ENCODE measurements around the gene TULP4. TPM values are rescaled to one million over a fixed set of nuclear protein-coding genes. Genes with fewer than 3 reads are reported as not detected.

The TULP4 gene
- total RNA-seq, 1 donor from 2014 or later = 21.9 TPM

DNA sequence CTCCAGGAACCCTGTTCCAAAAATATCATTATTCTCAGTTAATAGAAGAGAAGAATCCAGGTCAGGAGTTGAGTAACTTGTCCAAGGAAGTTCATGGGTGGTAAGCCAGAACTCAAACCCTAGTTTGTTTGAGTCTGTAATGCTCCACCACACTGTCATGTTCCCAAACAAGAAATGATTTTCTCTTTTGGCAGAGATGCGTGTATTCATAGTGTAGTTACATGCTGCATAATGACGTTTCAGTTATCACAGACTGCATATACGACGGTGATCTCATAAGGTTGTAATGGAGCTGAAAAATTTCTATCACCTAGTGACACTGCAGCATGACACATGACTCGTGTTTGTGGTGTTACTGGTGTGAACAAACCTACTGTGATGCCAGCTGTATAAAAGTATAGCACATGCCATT, 102.6 kb downstream of the TULP4 start:
- Mint-ChIP-seq H3K4me1 (ENCODE audit: low read depth) (no peaks in the 10 kb centered on the region), H3K4me3 (no peak overlapping the region), H3K27ac (no peak overlapping the region), H3K27me3 (ENCODE audit: insufficient read depth) (no peaks in the 10 kb centered on the region), H3K36me3 (ENCODE audit: low read depth) (no peaks in the 10 kb centered on the region), H3K9me3 (no peaks in the 10 kb centered on the region)
- DNase-seq (ENCODE audit: low spot score) = no peak
- intact Hi-C loops (cut with micrococcal nuclease) = no loop called here

DNA sequence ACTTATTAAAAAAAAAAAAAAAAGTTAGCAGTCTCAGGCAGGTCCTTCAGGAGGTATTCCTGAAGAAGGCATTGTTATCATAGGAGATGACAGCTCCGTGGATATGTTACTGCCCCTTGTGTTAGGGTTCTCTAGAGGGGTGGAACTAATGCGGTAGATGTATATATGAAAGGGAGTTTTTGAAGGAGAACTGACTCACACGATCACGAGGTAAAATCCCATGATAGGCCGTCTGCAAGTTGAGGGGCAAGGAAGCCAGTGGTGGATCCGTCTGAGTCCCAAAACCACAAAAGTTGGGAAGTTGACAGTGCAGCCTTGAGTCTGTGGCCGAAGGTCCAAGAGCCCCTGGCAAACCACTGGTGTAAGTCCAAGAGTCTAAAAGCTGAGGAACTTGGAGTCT, 103.4 kb downstream of the TULP4 start:
- Mint-ChIP-seq H3K9me3 (no peaks in the 10 kb centered on the region), H3K36me3 (ENCODE audit: low read depth) (no peaks in the 10 kb centered on the region), H3K27me3 (ENCODE audit: insufficient read depth) (no peaks in the 10 kb centered on the region), H3K27ac (no peak overlapping the region), H3K4me3 (no peak overlapping the region), H3K4me1 (ENCODE audit: low read depth) (no peaks in the 10 kb centered on the region)
- no peak for DNase-seq (ENCODE audit: low spot score)
- intact Hi-C loops (cut with micrococcal nuclease) = no loop called here

DNA sequence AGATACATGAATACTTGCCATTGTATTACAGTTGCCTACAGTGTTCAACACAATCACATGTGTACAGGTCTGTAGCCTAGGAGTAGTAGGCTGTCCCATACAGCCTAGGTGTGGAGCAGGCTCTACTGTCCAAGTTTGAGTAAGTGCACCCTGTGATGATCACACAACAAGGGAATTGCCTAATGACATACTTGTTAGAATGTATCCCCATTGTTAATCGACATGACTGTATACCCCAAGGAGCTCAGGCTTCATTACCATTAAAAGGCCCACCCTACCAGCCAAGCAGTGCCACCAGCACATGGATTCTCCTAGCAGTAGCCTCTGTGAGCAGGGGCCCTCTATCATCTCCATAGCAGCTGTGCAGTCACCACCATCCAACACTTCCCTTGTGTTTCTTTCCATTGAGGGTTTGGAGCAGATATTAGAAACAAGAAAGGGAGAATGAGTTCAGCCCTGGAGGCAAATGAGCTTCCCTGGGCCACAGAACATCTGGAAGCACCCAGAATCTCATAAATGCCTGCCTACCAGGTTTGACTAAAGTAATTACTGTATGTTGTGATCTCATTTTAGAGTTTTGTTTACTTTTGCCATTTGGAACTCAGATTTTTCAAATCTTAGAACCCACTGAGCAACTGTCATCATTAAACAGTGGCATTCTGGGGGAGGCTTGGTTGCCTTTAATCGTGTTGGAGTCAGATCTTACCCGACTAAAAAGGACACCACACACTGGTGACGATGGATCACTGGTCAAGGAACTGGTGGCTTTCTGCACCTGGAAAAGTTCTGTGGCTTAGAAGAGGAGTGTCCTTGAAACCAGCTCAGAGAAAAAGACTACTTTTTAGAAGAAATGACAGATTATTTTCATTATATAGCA, 104.9 kb downstream of the TULP4 start:
- no peak for DNase-seq (ENCODE audit: low spot score)
- no peaks in the 10 kb centered on the region for H3K9me3 Mint-ChIP-seq
- H3K36me3 Mint-ChIP-seq (ENCODE audit: low read depth) = no peaks in the 10 kb centered on the region
- no peaks in the 10 kb centered on the region for H3K27me3 Mint-ChIP-seq (ENCODE audit: insufficient read depth)
- no peaks in the 10 kb centered on the region for H3K4me1 Mint-ChIP-seq (ENCODE audit: low read depth)
- intact Hi-C loops (cut with micrococcal nuclease) = no loop called here
- no peak overlapping the region for H3K4me3 Mint-ChIP-seq
- H3K27ac Mint-ChIP-seq = no peak overlapping the region

DNA sequence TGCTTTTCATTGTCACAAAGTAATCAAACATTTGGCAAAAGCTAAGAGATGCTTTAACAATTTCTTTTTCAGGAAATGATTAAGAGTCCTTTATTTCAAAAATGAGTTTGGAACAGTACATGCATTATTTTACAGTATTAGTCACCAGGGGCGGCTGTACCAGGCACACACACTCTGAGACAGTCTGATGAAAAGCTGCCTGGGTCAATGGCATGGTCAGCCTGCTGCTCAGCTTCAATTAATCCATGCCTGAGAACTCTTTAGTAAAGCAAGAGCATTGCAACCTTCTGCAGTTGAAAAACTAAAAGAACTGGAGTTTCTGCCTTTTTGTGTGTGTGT, 105.5 kb downstream of the TULP4 start:
- no peak overlapping the region for H3K27ac Mint-ChIP-seq
- intact Hi-C loops (cut with micrococcal nuclease) = no loop called here
- no peaks in the 10 kb centered on the region for H3K36me3 Mint-ChIP-seq (ENCODE audit: low read depth)
- H3K4me3 Mint-ChIP-seq = no peak overlapping the region
- H3K9me3 Mint-ChIP-seq = no peaks in the 10 kb centered on the region
- H3K27me3 Mint-ChIP-seq (ENCODE audit: insufficient read depth) = no peaks in the 10 kb centered on the region
- DNase-seq (ENCODE audit: low spot score) = no peak
- H3K4me1 Mint-ChIP-seq (ENCODE audit: low read depth) = no peaks in the 10 kb centered on the region

DNA sequence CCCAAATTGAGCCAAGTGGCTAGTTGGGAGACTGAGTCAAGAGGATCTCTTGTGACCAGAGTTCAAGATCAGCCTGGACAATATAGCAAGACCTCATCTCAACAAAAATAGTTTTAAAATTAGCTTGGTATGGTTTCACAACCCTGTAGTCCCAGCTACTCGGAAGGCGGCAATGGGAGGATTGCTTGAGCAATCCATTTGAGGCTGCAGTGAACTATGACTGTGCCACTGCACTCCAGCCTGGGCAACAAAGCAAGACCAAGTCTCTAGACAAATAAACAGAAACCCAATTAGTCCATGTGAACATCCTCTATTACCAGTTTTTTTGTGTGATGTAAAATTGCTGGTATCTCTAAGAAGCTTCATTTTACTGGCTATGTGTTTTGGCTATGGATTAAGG, 106.2 kb downstream of the TULP4 start:
- H3K9me3 Mint-ChIP-seq = no peaks in the 10 kb centered on the region
- H3K4me1 Mint-ChIP-seq (ENCODE audit: low read depth) = no peaks in the 10 kb centered on the region
- H3K27me3 Mint-ChIP-seq (ENCODE audit: insufficient read depth) = no peaks in the 10 kb centered on the region
- no peaks in the 10 kb centered on the region for H3K36me3 Mint-ChIP-seq (ENCODE audit: low read depth)
- intact Hi-C loops (cut with micrococcal nuclease) = no loop called here
- no peak for DNase-seq (ENCODE audit: low spot score)
- no peak overlapping the region for H3K4me3 Mint-ChIP-seq
- H3K27ac Mint-ChIP-seq = no peak overlapping the region

DNA sequence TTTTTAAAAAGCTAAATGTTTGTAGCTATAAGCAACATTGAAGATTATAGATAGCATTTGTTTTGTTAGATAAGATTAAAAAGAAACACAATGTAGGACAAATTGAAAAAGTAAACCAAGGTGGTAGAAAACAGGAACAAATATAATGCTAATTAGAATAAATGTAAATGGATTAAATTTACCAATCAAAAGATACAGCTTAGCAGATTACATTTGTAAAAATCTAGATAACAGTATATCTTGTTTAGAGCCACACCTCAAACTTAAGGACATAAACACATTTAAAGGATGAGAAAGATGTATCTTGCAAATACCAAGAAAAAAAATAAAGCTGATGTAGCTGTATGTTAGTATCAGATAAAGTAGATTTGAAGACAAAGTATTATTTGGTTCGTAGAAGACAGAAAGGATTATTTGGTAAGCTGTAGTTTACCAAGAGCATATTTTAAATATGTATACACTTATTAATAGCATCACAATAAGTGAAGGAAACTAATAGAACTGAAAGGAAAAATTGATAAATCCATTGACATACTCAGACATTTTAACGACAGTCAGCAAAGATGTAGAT, 107.2 kb downstream of the TULP4 start:
- H3K9me3 Mint-ChIP-seq = no peaks in the 10 kb centered on the region
- no peak for DNase-seq (ENCODE audit: low spot score)
- no peak overlapping the region for H3K4me3 Mint-ChIP-seq
- H3K27ac Mint-ChIP-seq = no peak overlapping the region
- no peaks in the 10 kb centered on the region for H3K27me3 Mint-ChIP-seq (ENCODE audit: insufficient read depth)
- H3K4me1 Mint-ChIP-seq (ENCODE audit: low read depth) = no peaks in the 10 kb centered on the region
- intact Hi-C loops (cut with micrococcal nuclease) = no loop called here
- no peaks in the 10 kb centered on the region for H3K36me3 Mint-ChIP-seq (ENCODE audit: low read depth)

DNA sequence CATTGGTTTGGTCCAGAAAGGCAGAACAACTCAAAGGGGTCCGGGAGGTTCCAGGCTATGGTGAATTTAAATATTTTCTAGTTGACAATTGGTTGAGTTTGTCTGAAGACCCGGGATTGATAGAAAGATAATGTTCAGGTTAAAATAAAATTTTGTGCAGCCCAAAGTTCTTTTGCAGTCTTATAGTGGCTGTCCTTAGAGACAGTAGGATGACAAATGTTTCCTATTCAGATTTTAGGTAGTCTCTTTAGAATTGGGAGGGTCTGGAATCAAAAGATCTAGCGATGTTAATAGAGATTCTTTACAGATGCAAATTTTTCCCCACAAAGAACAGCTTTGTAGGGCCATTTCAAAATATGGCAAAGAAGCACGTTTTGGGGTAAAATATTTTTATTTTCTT, 109.1 kb downstream of the TULP4 start:
- Mint-ChIP-seq H3K36me3 (ENCODE audit: low read depth) (no peaks in the 10 kb centered on the region), H3K27me3 (ENCODE audit: insufficient read depth) (no peaks in the 10 kb centered on the region), H3K4me3 (no peak overlapping the region), H3K4me1 (ENCODE audit: low read depth) (no peaks in the 10 kb centered on the region), H3K27ac (no peak overlapping the region), H3K9me3 (no peaks in the 10 kb centered on the region)
- intact Hi-C loops (cut with micrococcal nuclease) = no loop called here
- DNase-seq (ENCODE audit: low spot score) = no peak

DNA sequence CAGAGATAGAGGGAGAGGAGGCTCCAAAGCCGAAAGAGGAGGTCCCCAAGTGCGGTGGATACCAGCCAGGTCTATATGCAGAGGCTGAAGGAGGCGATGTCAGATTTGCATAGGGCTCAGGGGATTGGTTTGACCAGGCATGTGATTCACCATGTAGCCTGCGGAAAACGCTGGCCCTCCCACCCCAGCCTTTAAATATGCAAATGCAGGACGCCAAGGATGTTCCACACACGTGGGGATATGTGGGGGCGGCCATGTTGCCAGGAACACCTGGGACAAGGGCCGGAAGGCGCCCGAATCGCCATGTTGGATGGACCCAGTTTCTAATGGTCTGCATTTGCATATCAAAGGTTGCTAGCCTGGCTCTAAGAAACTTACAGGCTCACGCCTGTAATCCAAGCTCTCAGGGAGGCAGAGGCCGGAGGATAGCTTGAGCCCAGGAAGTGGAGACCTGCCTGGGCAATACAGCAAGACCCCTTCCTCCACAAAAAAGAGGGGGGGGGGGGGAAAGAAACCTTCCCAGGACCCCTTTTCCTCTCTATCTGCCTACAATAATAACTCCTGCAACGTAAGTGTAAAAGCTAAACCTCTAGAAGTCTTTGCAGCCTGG, 110.5 kb downstream of the TULP4 start:
- no peak for DNase-seq (ENCODE audit: low spot score)
- Mint-ChIP-seq H3K36me3 (ENCODE audit: low read depth) (no peaks in the 10 kb centered on the region), H3K4me3 (no peak overlapping the region), H3K27ac (no peak overlapping the region), H3K27me3 (ENCODE audit: insufficient read depth) (no peaks in the 10 kb centered on the region), H3K9me3 (no peaks in the 10 kb centered on the region), H3K4me1 (ENCODE audit: low read depth) (no peaks in the 10 kb centered on the region)
- intact Hi-C loops (cut with micrococcal nuclease) = no loop called here

DNA sequence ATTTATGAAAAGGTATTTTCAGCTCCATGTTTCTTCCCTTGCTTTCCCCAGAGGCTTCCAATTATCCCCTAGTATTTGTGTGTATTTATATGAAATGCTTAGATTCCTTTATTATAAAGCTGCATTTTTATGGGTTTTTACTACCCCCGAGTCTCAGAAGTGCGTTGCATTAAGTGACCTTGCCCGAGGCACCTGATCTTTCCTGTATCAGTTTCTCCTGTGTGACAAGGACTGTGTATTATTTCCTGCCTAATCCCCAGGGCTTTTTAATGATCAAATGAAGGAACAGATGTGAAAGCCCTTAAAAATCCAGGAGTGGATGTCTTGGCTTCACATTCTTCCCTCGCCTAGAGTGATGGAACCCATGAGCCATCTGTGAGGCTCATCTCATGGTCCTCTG, 118.8 kb downstream of the TULP4 start:
- Mint-ChIP-seq H3K4me3 (no peak overlapping the region), H3K36me3 (ENCODE audit: low read depth) (peaks cover 2% of the 10 kb centered on the region), H3K27ac (no peak overlapping the region), H3K4me1 (ENCODE audit: low read depth) (no peaks in the 10 kb centered on the region), H3K27me3 (ENCODE audit: insufficient read depth) (no peaks in the 10 kb centered on the region), H3K9me3 (no peaks in the 10 kb centered on the region)
- no peak for DNase-seq (ENCODE audit: low spot score)
- intact Hi-C loops (cut with micrococcal nuclease) = no loop called here

DNA sequence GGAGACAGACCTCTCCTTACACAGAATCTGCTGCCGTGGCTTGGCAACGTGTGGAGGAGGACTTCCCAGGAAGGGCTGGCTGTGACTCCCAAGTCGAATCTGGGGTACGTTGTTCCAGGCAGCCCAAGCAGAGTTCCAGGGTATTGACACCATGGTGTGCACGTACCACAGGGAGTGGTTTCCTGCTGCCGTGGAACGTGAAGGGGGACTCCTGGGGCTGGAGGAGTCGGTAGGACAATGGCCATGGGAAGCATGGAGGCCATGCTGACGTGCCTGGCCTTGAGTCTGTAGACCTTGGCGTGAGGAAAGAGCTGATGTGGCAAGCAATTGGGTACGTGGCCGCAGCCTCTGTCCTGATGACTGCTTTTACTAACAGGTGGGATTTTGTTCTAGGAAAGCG, 119.3 kb downstream of the TULP4 start:
- no peak overlapping the region for H3K27ac Mint-ChIP-seq
- no peaks in the 10 kb centered on the region for H3K27me3 Mint-ChIP-seq (ENCODE audit: insufficient read depth)
- DNase-seq (ENCODE audit: low spot score) = no peak
- H3K4me1 Mint-ChIP-seq (ENCODE audit: low read depth) = no peaks in the 10 kb centered on the region
- no peak overlapping the region for H3K4me3 Mint-ChIP-seq
- intact Hi-C loops (cut with micrococcal nuclease) = no loop called here
- H3K9me3 Mint-ChIP-seq = no peaks in the 10 kb centered on the region
- peaks cover 2% of the 10 kb centered on the region for H3K36me3 Mint-ChIP-seq (ENCODE audit: low read depth)

DNA sequence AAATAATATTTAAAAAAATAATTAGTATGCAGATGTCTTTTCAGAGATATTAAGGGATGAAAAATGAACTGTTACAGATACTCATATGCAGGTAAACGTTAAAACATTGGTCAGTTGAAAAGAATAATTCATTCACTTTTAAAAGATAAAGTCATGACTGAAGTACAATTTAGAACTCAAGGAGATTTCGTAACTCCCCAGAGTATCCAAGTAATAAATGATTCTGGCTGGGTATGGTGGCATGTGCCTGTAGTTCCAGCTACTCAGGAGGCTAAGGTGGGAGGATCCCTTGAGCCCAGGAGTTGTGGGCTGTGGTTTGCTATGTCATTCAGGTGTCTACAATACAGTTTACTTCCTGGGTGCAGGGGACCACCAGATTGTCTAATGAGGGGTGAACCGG, 125.3 kb downstream of the TULP4 start:
- intact Hi-C loops (cut with micrococcal nuclease) = no loop called here
- no peaks in the 10 kb centered on the region for H3K27me3 Mint-ChIP-seq (ENCODE audit: insufficient read depth)
- H3K36me3 Mint-ChIP-seq (ENCODE audit: low read depth) = no peaks in the 10 kb centered on the region
- no peak for DNase-seq (ENCODE audit: low spot score)
- H3K27ac Mint-ChIP-seq = no peak overlapping the region
- H3K4me1 Mint-ChIP-seq (ENCODE audit: low read depth) = no peaks in the 10 kb centered on the region
- no peak overlapping the region for H3K4me3 Mint-ChIP-seq
- no peaks in the 10 kb centered on the region for H3K9me3 Mint-ChIP-seq

DNA sequence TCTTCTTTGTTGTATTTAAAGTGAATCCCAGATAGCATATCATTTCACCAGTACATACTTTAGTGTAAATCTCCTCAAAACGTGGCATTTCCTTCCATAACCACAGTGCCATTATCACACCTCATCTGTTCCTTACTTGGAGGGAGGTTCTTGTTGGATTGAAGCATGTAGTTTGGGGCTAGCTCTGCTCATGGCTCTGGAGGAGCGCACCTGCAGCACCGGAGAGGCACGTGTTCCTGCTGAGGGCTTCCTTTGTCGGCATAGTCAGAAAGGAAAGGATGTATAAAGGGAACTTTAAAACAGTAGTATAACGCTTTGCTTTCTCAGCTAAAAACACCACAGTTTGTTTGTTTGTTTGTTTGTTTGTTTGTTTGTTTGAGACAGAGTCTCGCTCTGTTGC, 126.0 kb downstream of the TULP4 start:
- no peak overlapping the region for H3K4me3 Mint-ChIP-seq
- H3K27ac Mint-ChIP-seq = no peak overlapping the region
- H3K27me3 Mint-ChIP-seq (ENCODE audit: insufficient read depth) = no peaks in the 10 kb centered on the region
- no peaks in the 10 kb centered on the region for H3K9me3 Mint-ChIP-seq
- DNase-seq (ENCODE audit: low spot score) = no peak
- H3K4me1 Mint-ChIP-seq (ENCODE audit: low read depth) = no peaks in the 10 kb centered on the region
- intact Hi-C loops (cut with micrococcal nuclease) = no loop called here
- H3K36me3 Mint-ChIP-seq (ENCODE audit: low read depth) = no peaks in the 10 kb centered on the region

DNA sequence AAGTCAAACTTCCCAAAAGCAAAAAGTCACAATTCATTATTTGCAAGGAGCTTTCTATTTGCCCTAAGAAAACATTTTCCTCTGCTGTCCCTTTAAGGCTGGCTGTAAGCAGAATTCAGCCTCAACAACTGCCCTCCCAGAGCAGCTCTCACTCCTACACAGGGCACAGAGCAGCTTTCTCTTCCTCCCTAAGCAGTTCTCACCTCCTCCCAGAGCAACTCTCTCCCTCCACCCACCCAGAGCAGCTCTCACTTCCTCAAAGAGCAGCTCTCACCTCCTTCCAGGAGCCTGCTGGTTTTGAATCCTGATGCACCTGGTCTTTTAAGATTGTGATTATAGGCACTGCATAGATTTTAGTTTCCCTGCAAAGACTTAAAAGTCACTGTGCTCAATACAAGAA, 127.0 kb downstream of the TULP4 start:
- Mint-ChIP-seq H3K4me1 (ENCODE audit: low read depth) (no peaks in the 10 kb centered on the region), H3K27me3 (ENCODE audit: insufficient read depth) (no peaks in the 10 kb centered on the region), H3K9me3 (no peaks in the 10 kb centered on the region), H3K4me3 (no peak overlapping the region), H3K27ac (no peak overlapping the region), H3K36me3 (ENCODE audit: low read depth) (no peaks in the 10 kb centered on the region)
- intact Hi-C loops (cut with micrococcal nuclease) = no loop called here
- DNase-seq (ENCODE audit: low spot score) = no peak

Data from activated T-helper 1 cell treated with anti-CD3 and anti-CD28 coated beads, Interleukin-12 subunit alpha, Interleukin-12 subunit beta, Interleukin-2, Interleukin-4 antibody, amounts not matched to agents 30 ng/mL and 10 ng/mL and 1 ng/mL, durations not matched to agents 14 hours and 24 hours and 36 hours (primary cell).